Measurements from ENCODE around the gene COMMD3. TPM values are rescaled to one million over a fixed set of nuclear protein-coding genes. Genes with fewer than 3 reads are reported as not detected.
A peak's percentile ranks its signal among the peaks of the same experiment; 100 is the strongest.
"Not testable (repeated sequence)": the region's sequence is repeated elsewhere in the genome, so short reads cannot be mapped to it uniquely, and the experiment has no call there.

COMMD3 gene
- 71.6 TPM for total RNA-seq
- long read RNA-seq, transcript COMMD3-201 (8 exons, 1,342 nt), result major isoform, 56 of 61 reads
- long read RNA-seq, partial matches to known transcripts, result 1 of 61 reads
- long read RNA-seq, other reads (novel, unspliced or antisense), result 1 of 61 reads

DNA sequence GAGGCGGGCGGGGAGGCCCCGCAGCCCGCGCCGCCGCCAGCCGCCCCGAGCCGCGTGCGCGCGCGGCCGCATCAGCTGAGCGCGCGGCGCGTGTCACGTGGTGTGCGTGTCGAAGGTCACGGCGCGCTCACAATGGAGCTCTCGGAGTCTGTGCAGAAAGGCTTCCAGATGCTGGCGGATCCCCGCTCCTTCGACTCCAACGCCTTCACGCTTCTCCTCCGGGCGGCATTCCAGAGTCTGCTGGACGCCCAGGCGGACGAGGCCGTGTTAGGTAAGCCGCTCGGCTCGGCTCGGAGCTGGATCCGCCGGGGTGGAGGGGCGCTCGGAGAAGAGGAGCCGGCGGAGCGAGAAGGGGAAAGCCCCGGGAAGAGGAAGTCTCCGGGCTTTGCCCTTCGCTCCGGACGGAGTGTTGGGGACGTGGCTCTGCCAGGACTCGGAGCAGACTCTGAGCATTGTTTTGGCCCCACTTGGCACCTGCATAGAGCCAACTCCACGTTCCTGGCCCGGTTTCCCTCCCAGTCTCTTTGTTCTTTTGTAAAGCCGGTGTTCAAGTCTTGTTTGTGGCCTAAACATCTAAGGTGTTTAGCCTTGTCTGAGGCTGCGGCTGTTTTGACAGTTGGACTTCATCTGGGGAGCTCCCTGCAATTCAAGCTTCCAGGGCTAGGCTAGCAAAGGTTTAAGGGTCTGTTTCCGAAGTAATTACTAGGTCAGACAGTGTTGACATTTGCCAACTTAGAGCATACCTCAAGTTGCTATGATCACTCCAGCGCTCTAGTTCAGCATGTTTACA lies at the start of gene COMMD3:
Gene COMMD3 (plus strand): TSS at position 103 of the 790 bp plus-strand sequence. CDS start 30 bp downstream, at position 133.
- intact Hi-C loops (cut with DNase I), result loop anchor here (1.0 to 5.0 kb wide), 3 partner anchors 87 to 794 kb away; no protein-coding TSS in a partner anchor
- peak; percentile 96 for DNase-seq (ENCODE audit: low spot score)

DNA sequence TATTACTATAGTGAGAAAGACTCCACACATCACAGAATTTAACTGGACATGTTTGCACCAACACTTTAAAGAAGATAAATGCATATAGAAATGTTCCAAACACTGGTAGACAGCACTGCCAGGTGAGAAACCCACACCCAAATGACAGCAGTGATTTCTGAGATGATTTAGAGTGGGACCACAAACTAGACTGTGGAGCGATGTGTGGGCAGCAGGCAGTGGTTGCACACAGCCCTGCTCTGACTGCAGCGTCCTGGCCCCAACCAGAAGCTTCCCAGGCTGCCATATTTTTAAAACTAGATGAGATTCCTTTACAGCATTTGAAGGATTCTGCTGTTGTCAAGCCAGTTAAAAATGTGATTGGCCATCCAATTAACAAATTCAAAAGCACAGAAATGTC lies 47.7 kb upstream of the COMMD3 start:
- intact Hi-C loops (cut with DNase I), result no loop called here
- no peak for DNase-seq (ENCODE audit: low spot score)

DNA sequence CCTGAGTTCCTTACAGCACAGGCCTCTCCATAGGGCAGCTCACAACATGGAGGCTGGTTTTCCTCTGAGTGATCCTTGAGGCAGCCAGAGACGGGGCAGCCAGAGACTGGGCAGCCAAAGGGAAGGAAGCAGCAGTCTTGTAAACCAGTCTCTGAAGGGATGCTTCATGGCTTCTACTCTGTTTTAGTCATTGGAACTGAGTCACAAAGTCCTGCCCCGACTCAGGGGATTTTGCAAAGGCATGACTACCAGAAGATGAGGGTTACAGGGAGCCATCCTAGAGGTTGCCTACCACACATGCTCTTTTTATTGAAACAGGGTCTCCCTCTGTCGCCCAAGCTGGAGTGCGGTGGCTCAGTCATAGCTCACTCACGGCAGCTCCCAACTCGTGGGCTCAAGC lies 44.4 kb upstream of the COMMD3 start:
- DNase-seq (ENCODE audit: low spot score), result no peak
- intact Hi-C loops (cut with DNase I), result no loop called here

DNA sequence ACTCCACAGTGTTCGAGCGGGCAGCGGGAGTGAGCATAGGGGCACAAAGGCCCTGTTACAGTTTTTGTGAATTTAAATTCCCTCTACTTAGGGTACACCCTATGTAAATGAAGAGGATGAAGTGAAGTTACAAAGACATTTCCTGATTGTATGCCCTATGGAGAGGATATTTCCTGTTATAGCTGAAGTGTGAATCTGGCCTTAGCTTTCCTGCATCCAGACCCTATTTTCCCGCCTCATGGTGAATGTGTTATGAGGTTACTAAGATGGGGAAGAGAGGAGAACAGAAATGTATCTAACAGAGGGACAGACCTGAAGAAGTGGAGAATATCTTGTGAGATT lies 37.8 kb upstream of the COMMD3 start:
- DNase-seq (ENCODE audit: low spot score), result no peak
- intact Hi-C loops (cut with DNase I), result no loop called here

DNA sequence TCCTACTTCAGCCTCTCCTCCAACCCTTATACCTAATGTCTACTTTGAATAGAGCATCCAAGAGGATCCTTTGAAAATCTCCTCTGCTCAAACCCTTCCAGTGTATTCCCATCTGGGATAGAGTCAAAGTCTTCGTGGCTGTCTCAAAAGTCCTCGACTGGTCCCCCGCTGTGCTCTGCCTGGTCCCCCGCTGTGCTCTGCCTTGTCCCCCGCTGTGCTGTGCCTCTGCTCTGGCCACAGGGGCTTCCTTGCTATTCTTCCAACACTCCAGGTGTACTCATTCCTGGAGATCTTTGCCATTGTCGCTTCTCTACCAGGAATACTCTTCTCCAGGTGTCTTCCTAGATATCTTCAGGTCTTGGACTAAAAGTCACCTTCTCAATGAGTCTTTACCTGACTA lies 36.1 kb upstream of the COMMD3 start:
- intact Hi-C loops (cut with DNase I), result no loop called here
- DNase-seq (ENCODE audit: low spot score), result no peak

DNA sequence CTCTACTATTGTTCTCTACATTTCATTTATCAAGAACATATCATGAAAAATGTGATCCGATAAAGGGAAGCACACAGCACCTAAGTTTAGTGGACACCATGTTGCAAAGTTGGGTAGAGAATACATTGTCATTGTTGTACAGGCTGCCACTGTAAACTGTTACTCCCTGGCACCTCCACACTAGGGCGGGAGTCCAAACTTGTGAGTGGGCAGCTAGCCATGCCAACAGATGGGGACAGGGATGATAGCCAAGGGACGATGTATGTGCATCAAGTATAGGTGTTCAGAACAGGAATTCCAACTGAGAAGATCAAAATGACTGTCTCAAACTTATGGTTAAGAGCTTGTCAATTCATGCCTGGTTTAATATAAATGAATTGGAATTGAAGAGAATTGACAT lies 31.1 kb upstream of the COMMD3 start:
- DNase-seq (ENCODE audit: low spot score), result no peak

DNA sequence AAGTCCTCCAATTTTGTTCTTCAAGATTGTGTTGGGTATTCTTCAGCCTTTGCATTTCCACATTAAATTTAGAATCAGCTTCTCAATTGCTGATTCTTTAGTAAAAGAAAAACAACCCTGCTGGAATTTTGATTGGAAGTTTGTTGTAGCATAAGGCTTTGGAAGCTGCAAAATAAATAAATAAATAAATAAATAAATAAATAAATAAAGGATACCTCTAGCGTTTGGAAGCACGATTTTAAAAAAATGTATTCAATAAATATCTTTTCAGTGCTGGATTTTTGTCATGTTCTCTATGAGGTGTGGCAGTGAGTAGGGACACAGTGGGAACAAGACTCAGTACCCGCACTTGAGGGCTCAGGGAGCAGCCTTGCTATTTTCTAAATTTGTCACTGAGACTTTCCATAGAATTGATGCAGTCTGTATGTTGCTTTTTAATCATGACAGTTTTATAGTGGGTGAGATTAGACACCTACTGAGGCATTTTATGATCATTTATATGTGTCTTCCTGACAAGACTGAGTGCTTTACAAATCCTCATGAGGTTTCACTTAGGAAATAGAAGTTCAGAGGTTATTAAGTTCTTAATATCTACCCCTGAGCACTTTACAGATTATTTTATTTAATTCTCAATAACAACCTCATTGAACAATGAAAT lies 22.3 kb upstream of the COMMD3 start:
- intact Hi-C loops (cut with DNase I), result no loop called here
- no peak for DNase-seq (ENCODE audit: low spot score)

More for the DNA sequence above, 31.1 kb upstream of the COMMD3 start:
- intact Hi-C loops (cut with DNase I), result no loop called here

DNA sequence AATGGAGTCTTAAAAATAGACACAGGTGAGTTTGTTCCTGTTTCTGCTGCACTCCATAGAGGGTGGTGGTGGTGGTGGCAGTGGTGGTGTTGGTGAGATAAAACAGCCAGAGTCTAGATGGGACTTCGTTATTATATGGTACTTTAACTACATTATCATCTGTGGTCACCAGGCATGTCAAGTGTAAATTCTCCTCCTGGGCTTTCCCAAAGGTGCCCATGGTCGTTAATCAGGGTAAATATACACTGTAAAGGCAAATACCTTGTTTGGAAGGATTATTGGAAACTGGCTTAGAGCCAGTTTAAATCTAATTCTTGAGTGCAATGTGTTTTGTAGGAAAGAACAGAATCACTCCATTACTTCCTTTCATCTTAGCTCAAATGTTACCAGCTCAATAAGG lies 21.5 kb upstream of the COMMD3 start:
- DNase-seq (ENCODE audit: low spot score), result no peak
- intact Hi-C loops (cut with DNase I), result no loop called here

DNA sequence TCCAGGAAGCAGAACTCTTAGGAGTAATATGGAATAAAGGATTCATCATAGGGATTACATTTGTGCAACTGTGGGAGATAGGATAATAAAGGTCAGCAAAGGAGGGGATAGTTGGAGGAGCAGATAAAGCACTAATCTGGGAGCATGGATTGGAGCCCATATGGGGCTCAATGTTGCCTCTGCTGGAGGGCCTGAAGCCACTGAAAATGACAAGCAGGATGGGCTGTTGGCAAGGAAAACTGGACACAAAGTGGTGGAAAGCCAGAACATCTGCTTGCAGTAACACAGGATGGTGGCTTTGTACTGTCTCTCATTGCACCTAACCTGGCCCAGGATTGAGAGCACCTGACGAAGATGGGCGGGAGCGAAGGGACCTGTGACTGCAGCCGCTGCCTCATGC lies 15.0 kb upstream of the COMMD3 start:
- intact Hi-C loops (cut with DNase I), result no loop called here
- no peak for DNase-seq (ENCODE audit: low spot score)

DNA sequence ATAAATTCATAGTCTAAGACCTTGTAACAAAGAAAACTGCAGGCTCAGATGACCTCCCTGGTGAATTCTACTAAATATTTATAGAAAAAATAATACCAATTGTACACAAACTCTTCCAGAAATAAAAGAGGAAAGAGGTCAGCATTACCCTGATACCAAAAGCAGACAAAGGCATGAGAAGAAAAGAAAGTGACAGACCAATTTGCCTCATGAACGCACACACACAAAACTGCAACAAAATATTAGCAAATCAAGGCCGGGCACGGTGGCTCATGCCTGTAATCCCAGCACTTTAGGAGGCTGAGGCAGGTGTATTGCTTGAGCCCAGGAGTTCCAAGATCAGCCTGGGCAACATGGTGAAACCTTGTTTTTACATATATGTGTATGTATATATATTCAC lies 12.7 kb upstream of the COMMD3 start:
- no peak for DNase-seq (ENCODE audit: low spot score)
- intact Hi-C loops (cut with DNase I), result no loop called here

DNA sequence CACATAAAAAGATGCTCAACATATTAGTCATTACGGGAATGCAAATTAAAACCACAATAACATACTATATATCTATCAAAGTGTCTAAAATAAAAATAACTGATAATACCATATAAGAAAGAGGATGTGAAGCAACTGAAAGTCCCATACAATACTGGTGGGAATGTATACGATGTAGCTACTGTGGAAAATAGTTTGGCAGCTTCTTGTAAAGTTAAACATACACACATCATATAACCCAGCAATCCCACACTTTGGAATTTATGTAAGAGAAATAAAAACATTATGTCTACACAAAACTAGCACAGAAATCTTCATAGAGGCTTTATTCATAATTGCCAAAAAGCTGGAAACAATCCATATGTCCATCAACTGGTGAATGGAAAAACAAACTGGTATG lies 10.5 kb upstream of the COMMD3 start:
- intact Hi-C loops (cut with DNase I), result no loop called here
- DNase-seq (ENCODE audit: low spot score), result no peak

DNA sequence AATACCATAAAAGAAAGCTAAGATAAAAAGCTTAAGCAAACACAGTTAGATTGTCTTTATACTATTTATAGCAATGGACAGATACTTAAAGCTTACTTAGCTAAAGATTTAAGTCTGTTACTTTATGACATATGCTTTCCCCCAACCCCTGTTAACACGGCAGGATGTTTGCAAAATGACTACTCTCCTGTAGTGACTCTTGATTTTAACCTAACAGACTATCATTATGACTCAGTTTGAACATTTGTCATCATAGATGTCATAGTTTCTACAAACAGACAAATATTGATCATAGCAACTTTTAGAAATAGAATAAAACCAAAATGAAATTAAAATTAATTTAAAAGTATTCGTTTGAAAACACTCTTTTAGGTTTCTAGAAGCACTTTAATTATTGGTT lies 7.8 kb upstream of the COMMD3 start:
- intact Hi-C loops (cut with DNase I), result no loop called here

DNA sequence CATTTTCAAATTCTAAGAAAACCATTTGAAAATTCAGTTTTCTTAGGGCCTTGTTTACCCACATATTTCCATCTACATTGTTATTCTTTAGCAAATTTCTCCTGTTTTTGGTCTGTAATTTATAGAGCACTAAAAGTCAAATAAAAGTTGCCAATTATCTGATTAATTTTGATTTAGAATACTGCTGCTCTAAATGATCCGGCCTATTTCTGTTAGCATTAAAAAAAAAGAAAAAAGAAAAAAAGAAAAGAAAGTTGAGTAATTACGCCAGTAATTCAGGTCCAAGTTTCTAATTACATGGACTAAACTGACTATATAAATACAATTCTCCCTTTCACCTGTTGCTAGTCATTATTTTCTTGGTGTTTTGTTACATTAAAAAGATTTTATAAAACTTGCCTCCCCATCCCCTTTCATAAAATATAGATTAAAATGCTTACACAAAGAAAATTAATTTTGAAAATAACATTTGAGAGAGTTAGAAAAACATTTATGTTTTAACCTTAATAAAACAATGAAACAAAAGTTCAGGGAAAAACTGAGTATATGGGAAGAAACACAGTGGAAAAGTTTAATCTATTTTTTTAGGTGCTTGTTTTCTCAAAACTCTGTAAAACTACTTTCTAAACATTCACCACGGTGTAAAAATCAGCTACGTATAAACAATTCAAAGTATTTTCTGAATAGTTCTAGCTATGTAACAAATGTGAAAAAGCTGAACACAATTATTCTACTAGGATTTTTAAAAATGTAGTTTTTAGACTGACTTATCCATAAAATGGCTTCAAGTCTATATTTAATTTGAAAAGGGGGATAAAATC lies 6.8 kb upstream of the COMMD3 start:
- intact Hi-C loops (cut with DNase I), result no loop called here
- no peak for DNase-seq (ENCODE audit: low spot score)

More for the DNA sequence above, 7.8 kb upstream of the COMMD3 start:
- no peak for DNase-seq (ENCODE audit: low spot score)

DNA sequence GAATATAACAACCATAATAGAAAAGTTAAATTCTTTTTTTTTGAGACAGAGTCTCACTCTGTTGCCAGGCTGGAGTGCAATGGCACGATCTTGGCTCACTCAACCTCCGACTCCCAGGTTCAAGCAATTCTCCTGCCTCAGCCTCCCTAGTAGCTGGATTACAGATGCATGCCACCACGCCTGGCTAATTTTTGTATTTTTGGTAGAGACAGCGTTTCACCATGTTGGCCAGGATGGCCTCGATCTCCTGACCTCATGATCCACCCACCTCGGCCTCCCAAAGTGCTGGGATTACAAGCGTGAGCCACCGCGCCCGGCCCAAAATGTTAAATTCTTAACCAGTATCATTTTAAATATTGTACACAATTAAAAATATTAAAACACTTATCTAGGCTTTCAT lies 6.2 kb upstream of the COMMD3 start:
- DNase-seq (ENCODE audit: low spot score); intact Hi-C loops (cut with DNase I): not testable (repeated sequence)

DNA sequence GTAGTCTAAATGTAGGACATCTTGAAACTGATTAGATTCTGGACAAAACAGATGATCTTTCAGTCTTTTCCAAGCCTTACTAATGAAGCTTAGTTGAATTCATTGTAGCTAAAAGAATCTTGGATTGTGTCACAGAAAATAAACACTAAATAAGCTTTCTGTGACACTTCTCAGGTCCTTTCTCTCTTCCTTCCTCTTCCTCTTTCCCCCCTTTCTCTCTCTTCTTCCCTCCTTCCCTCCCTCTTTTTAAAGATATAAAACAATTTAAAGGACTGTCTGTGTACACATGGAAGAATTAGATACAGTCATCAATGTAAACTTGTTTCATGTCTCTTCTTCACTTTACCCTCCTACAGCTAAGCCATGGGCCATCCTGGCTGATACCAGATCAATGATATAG lies 5.3 kb upstream of the COMMD3 start:
- intact Hi-C loops (cut with DNase I), result no loop called here
- DNase-seq (ENCODE audit: low spot score), result no peak

DNA sequence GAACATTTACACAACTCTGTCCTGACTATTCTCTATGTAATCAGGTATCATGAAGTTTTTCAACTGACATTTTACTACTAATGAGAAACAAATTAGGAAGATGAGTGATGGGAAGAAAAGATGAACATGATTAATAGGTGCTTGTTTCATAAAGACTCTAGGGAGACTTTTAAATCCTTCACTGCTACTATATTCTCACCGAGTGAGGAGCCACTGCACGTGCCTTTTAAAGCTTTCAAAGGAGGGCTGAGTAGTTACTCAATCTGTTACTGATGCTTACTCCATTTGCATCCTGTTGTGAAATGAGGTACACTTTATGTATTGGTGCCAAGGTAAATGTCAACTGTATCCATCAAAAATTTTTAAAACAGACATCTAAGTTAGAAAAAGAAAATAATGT lies 1.3 kb upstream of the COMMD3 start:
- intact Hi-C loops (cut with DNase I), result loop anchor here (5.0 kb wide), 2 partner anchors 122 to 793 kb away; no protein-coding TSS in a partner anchor
- DNase-seq (ENCODE audit: low spot score), result no peak

DNA sequence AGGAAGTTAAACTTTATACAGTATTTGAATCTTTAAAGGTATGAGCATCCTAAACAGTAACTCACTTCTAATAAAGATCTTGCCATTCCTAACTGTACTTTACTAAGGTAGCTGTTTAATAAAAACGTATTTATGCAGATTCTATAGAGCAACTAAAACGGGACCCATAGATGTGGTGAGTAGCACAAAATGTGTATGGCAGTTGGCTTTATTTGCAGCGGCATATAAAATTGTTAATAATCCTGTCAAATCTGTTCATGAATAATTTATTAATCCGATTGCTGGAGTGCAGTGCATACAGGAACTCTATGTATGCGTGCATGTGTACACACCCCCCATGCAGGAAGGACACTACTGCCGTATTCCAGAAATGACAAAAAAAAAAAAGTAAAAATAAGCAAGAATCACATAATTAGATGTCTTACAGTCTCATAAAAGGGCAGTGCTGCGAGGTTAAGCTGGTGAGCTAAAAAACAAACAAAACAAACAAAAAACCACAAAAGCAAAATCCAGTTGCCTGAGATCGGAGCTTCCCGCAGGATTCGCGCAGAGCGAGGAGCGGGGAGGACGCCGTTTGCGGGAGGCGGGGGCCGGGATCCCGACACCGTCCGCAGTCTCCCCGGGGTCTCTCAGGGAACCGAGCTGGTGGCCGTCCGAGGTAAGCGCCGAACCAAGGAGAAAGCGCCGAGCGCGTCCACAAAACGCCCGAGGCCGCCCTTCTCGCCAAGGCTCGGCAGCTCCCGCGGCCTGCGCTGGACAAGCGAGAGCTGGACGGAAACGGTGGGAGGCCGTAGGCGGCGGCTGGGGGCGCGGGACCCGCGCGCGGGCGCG lies 518 bp upstream of the COMMD3 start:
- intact Hi-C loops (cut with DNase I), result loop anchor here (1.0 to 5.0 kb wide), 3 partner anchors 86 to 793 kb away; no protein-coding TSS in a partner anchor
- no peak for DNase-seq (ENCODE audit: low spot score)

DNA sequence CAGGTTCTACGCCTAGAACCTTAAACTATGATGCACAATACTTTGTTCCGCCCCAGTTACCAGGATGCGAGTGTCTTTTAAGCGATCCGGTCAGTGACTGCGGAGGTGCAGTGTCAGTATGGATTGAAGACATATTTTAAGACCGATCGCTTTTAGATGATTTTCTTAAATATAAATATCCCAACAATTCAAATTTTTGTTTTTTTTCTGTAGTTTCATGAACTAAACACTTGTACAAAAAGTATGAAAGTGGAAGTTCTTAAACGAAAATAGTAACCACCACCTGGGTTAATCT lies 835 bp downstream of the COMMD3 start:
- intact Hi-C loops (cut with DNase I), result loop anchor here (5.0 kb wide), 2 partner anchors 120 to 795 kb away; no protein-coding TSS in a partner anchor
- DNase-seq (ENCODE audit: low spot score), result no peak
